ENCODE results near the gene MTA2.
"Not testable (repeated sequence)": the region's sequence is repeated elsewhere in the genome, so short reads cannot be mapped to it uniquely, and the experiment has no call there.

Gene MTA2

GRCh38 chr11:62616957-62617356 lies 15.3 kb upstream of the MTA2 start:
- WGBS (ENCODE audit: extremely low coverage, insufficient coverage, low lambda C conversion rate): no CpG with 5 or more reads among the region's 14 CpGs
- not testable (repeated sequence) for H3K27me3 ChIP-seq (ENCODE audit: insufficient read depth, low read length, poor library complexity); H3K4me1 ChIP-seq (ENCODE audit: control insufficient read depth, low read depth, low read length); H4K5ac ChIP-seq (ENCODE audit: low read length); H2BK15ac ChIP-seq (replicated peaks; ENCODE audit: low read depth); H3K79me2 ChIP-seq (ENCODE audit: control insufficient read depth, insufficient read depth, low read length); H3K9ac ChIP-seq (ENCODE audit: low read length); H4K8ac ChIP-seq (ENCODE audit: low read depth, low read length); H3K4me2 ChIP-seq (ENCODE audit: low read length); H3K4ac ChIP-seq (ENCODE audit: low read depth, low read length); H2BK5ac ChIP-seq (ENCODE audit: low read length); H3K18ac ChIP-seq (ENCODE audit: low read length); H3K56ac ChIP-seq (ENCODE audit: low read length); H3K4me3 ChIP-seq (ENCODE audit: low read length); H2BK120ac ChIP-seq (ENCODE audit: low read depth, low read length); H3K27ac ChIP-seq (ENCODE audit: low read depth, low read length); H2AK5ac ChIP-seq (ENCODE audit: low read length); H3K79me1 ChIP-seq (ENCODE audit: low read length); DNase-seq; H3K36me3 ChIP-seq (ENCODE audit: control insufficient read depth, insufficient read depth, low read length); H3K23ac ChIP-seq (ENCODE audit: low read length)

GRCh38 chr11:62615521-62615920 lies 13.9 kb upstream of the MTA2 start:
- Histone ChIP-seq H2BK120ac (ENCODE audit: low read depth, low read length) (no peak overlapping the region), H3K56ac (ENCODE audit: low read length) (peak overlapping the region; percentile 2), H4K8ac (ENCODE audit: low read depth, low read length) (no peak overlapping the region), H3K4me2 (ENCODE audit: low read length) (no peak overlapping the region), H3K27ac (ENCODE audit: low read depth, low read length) (no peak overlapping the region), H3K36me3 (ENCODE audit: control insufficient read depth, insufficient read depth, low read length) (no peaks in the 10 kb centered on the region), H3K23ac (ENCODE audit: low read length) (no peak overlapping the region), H3K27me3 (ENCODE audit: insufficient read depth, low read length, poor library complexity) (no peaks in the 10 kb centered on the region), H2AK5ac (ENCODE audit: low read length) (no peak overlapping the region), H3K79me2 (ENCODE audit: control insufficient read depth, insufficient read depth, low read length) (no peaks in the 10 kb centered on the region), H2BK5ac (ENCODE audit: low read length) (no peak overlapping the region), H3K9ac (ENCODE audit: low read length) (no peak overlapping the region), H4K5ac (ENCODE audit: low read length) (no peak overlapping the region), H3K4me3 (ENCODE audit: low read length) (no peak overlapping the region), H3K4me1 (ENCODE audit: control insufficient read depth, low read depth, low read length) (peaks cover 6% of the 10 kb centered on the region), H3K4ac (ENCODE audit: low read depth, low read length) (no peak overlapping the region), H2BK15ac (replicated peaks; ENCODE audit: low read depth) (no peak overlapping the region), H3K79me1 (ENCODE audit: low read length) (no peaks in the 10 kb centered on the region), H3K18ac (ENCODE audit: low read length) (no peak overlapping the region)
- no CpG with 5 or more reads among the region's 7 CpGs for WGBS (ENCODE audit: extremely low coverage, insufficient coverage, low lambda C conversion rate)
- DNase-seq: no peak

- H2AK5ac ChIP-seq (ENCODE audit: low read length): no peak overlapping the region
- H3K79me1 ChIP-seq (ENCODE audit: low read length): no peaks in the 10 kb centered on the region
- no peak overlapping the region for H2BK5ac ChIP-seq (ENCODE audit: low read length)
- no peaks in the 10 kb centered on the region for H3K27me3 ChIP-seq (ENCODE audit: insufficient read depth, low read length, poor library complexity)
- peak; percentile 82 for DNase-seq
- no peak overlapping the region for H3K4me3 ChIP-seq (ENCODE audit: low read length)
- H3K79me2 ChIP-seq (ENCODE audit: control insufficient read depth, insufficient read depth, low read length): no peaks in the 10 kb centered on the region
- peak overlapping the region; percentile 71 for H3K56ac ChIP-seq (ENCODE audit: low read length)
- H2BK120ac ChIP-seq (ENCODE audit: low read depth, low read length): no peak overlapping the region
- peaks cover 6% of the 10 kb centered on the region for H3K4me1 ChIP-seq (ENCODE audit: control insufficient read depth, low read depth, low read length)
- no peak overlapping the region for H4K8ac ChIP-seq (ENCODE audit: low read depth, low read length)
- no peak overlapping the region for H3K4me2 ChIP-seq (ENCODE audit: low read length)
- no peak overlapping the region for H4K5ac ChIP-seq (ENCODE audit: low read length)
- no peaks in the 10 kb centered on the region for H3K36me3 ChIP-seq (ENCODE audit: control insufficient read depth, insufficient read depth, low read length)
- no peak overlapping the region for H3K4ac ChIP-seq (ENCODE audit: low read depth, low read length)
- no CpG with 5 or more reads among the region's 8 CpGs for WGBS (ENCODE audit: extremely low coverage, insufficient coverage, low lambda C conversion rate)
- H3K9ac ChIP-seq (ENCODE audit: low read length): peak overlapping the region; percentile 55
- H3K27ac ChIP-seq (ENCODE audit: low read depth, low read length): peak overlapping the region; percentile 71
- no peak overlapping the region for H3K23ac ChIP-seq (ENCODE audit: low read length)
- no peak overlapping the region for H2BK15ac ChIP-seq (replicated peaks; ENCODE audit: low read depth)
- no peak overlapping the region for H3K18ac ChIP-seq (ENCODE audit: low read length)
Measured at GRCh38 chr11:62614275-62614674, 12.6 kb upstream of the MTA2 start.

GRCh38 chr11:62613291-62613778 lies 11.7 kb upstream of the MTA2 start:
- Histone ChIP-seq H4K8ac (ENCODE audit: low read depth, low read length) (no peak overlapping the region), H3K27me3 (ENCODE audit: insufficient read depth, low read length, poor library complexity) (no peaks in the 10 kb centered on the region), H3K18ac (ENCODE audit: low read length) (no peak overlapping the region), H2BK15ac (replicated peaks; ENCODE audit: low read depth) (no peak overlapping the region), H3K79me1 (ENCODE audit: low read length) (no peaks in the 10 kb centered on the region), H3K4me3 (ENCODE audit: low read length) (no peak overlapping the region), H4K5ac (ENCODE audit: low read length) (no peak overlapping the region), H3K4me2 (ENCODE audit: low read length) (no peak overlapping the region), H3K23ac (ENCODE audit: low read length) (no peak overlapping the region), H2BK5ac (ENCODE audit: low read length) (no peak overlapping the region), H2AK5ac (ENCODE audit: low read length) (no peak overlapping the region), H3K36me3 (ENCODE audit: control insufficient read depth, insufficient read depth, low read length) (no peaks in the 10 kb centered on the region), H3K4me1 (ENCODE audit: control insufficient read depth, low read depth, low read length) (peaks cover 6% of the 10 kb centered on the region), H3K9ac (ENCODE audit: low read length) (no peak overlapping the region), H3K79me2 (ENCODE audit: control insufficient read depth, insufficient read depth, low read length) (no peaks in the 10 kb centered on the region), H3K56ac (ENCODE audit: low read length) (peak overlapping the region; percentile 1), H2BK120ac (ENCODE audit: low read depth, low read length) (no peak overlapping the region), H3K27ac (ENCODE audit: low read depth, low read length) (peak overlapping the region; percentile 32), H3K4ac (ENCODE audit: low read depth, low read length) (no peak overlapping the region)
- DNase-seq: no peak
- WGBS (ENCODE audit: extremely low coverage, insufficient coverage, low lambda C conversion rate): no CpG with 5 or more reads among the region's 15 CpGs

GRCh38 chr11:62612366-62613290 lies 11.0 kb upstream of the MTA2 start, which contains the start of the genes EML3 and ROM1:
Gene EML3, minus strand, starts transcription at chr11:62612775. Its CDS starts 318 bp downstream, at chr11:62612457.
Gene ROM1, plus strand, starts transcription at chr11:62613257. Its CDS starts 25 bp downstream, at chr11:62613282.
- Histone ChIP-seq H3K4ac (ENCODE audit: low read depth, low read length) (peak within 1 kb of the TSS; percentile 41), H2AK5ac (ENCODE audit: low read length) (no peak within 1 kb of the TSS), H3K56ac (ENCODE audit: low read length) (peak within 1 kb of the TSS; percentile 98), H2BK15ac (replicated peaks; ENCODE audit: low read depth) (no peak within 1 kb of the TSS), H2BK120ac (ENCODE audit: low read depth, low read length) (peak within 1 kb of the TSS; percentile 5), H4K8ac (ENCODE audit: low read depth, low read length) (no peak within 1 kb of the TSS), H3K23ac (ENCODE audit: low read length) (peak within 1 kb of the TSS; percentile 98), H4K5ac (ENCODE audit: low read length) (no peak within 1 kb of the TSS), H3K9ac (ENCODE audit: low read length) (peak within 1 kb of the TSS; percentile 95), H2BK5ac (ENCODE audit: low read length) (no peak within 1 kb of the TSS), H3K4me3 (ENCODE audit: low read length) (peak within 1 kb of the TSS; percentile 82), H3K79me2 (ENCODE audit: control insufficient read depth, insufficient read depth, low read length) (no peaks in the 10 kb centered on the region), H3K4me1 (ENCODE audit: control insufficient read depth, low read depth, low read length) (peaks cover 6% of the 10 kb centered on the region), H3K27ac (ENCODE audit: low read depth, low read length) (peak within 1 kb of the TSS; percentile 38), H3K4me2 (ENCODE audit: low read length) (peak within 1 kb of the TSS; percentile 100), H3K27me3 (ENCODE audit: insufficient read depth, low read length, poor library complexity) (no peaks in the 10 kb centered on the region), H3K79me1 (ENCODE audit: low read length) (no peaks in the 10 kb centered on the region), H3K18ac (ENCODE audit: low read length) (peak within 1 kb of the TSS; percentile 55), H3K36me3 (ENCODE audit: control insufficient read depth, insufficient read depth, low read length) (no peaks in the 10 kb centered on the region)
- WGBS (ENCODE audit: extremely low coverage, insufficient coverage, low lambda C conversion rate): no CpG with 5 or more reads among the region's 91 CpGs
- peak; percentile 97 for DNase-seq
